Measurements from ENCODE around the gene PSMD3.

DNA sequence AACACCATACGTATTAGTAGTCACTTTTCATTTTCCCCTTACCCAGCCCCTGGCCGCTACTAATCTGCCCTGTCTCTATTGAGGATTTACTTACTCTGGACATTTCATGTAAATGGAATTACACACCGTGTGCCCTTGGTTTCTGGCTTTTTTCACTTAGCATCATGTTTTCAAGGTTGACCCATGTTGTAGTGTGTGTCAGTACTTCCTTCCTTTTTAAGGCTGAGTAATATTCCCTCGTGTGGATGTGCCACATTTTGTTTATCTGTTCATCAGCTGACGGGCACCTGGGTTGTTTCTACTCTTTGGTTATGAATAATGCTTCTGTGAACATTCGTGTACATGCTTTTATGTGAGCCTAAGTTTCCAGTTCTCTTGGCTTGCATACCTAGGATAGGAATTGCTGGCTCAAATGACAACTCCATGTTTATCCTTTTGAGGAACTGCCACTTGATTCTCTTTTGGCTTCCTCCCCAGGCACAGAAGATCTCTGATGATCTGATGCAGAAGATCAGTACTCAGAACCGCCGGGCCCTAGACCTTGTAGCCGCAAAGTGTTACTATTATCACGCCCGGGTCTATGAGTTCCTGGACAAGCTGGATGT, 7.7 kb downstream of the PSMD3 start:
- no peak for TF ChIP-seq EZH2 (IDR thresholded peaks at IDR 0.05; ENCODE audit: low read length)
- TF ChIP-seq, protein P1, sequence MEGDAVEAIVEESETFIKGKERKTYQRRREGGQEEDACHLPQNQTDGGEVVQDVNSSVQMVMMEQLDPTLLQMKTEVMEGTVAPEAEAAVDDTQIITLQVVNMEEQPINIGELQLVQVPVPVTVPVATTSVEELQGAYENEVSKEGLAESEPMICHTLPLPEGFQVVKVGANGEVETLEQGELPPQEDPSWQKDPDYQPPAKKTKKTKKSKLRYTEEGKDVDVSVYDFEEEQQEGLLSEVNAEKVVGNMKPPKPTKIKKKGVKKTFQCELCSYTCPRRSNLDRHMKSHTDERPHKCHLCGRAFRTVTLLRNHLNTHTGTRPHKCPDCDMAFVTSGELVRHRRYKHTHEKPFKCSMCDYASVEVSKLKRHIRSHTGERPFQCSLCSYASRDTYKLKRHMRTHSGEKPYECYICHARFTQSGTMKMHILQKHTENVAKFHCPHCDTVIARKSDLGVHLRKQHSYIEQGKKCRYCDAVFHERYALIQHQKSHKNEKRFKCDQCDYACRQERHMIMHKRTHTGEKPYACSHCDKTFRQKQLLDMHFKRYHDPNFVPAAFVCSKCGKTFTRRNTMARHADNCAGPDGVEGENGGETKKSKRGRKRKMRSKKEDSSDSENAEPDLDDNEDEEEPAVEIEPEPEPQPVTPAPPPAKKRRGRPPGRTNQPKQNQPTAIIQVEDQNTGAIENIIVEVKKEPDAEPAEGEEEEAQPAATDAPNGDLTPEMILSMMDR (optimal IDR thresholded peaks at IDR 0.05 in 1 of 3, IDR thresholded peaks at IDR 0.05 in 1 of 3, conservative IDR thresholded peaks at IDR 0.05 in 1 of 3; ENCODE audit: extremely low read depth in 1 of 3, insufficient read depth in 2 of 3, low read length in 3 of 3) = no peak
